Stimulated activated CD4-positive, alpha-beta T cell treated with anti-CD3 and anti-CD28 coated beads, Interleukin-2, amount 100 ng/mL, for 24 hours (primary cell): ENCODE data around the gene RAI1.
"Not testable (repeated sequence)": the region's sequence is repeated elsewhere in the genome, so short reads cannot be mapped to it uniquely, and the experiment has no call there.

Experiments used
- DNase-seq, 2 donors: peaks; one replicate each; pipeline ENCODE4 v3.0.0-alpha.2; 2020

The RAI1 gene

DNA sequence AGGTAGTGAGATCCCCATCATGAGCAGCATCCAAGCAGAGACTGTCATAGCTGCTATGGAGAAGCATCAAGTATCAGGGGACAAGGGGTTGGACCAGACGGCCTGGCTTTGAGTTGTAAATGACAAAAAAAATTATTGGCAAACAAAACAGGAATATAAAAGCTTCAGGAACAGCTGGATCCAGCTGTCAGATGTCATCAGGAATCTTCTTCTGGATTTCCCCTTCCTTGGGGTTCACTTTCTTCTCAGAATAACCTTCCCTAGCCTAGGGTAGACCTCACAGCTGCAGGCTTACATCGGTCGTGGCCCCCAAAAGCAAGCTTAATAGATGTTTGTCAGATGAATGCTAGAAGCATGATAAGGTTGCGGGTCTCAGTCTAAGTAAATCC, 17.2 kb upstream of the RAI1 start:
- DNase-seq, result no peak

DNA sequence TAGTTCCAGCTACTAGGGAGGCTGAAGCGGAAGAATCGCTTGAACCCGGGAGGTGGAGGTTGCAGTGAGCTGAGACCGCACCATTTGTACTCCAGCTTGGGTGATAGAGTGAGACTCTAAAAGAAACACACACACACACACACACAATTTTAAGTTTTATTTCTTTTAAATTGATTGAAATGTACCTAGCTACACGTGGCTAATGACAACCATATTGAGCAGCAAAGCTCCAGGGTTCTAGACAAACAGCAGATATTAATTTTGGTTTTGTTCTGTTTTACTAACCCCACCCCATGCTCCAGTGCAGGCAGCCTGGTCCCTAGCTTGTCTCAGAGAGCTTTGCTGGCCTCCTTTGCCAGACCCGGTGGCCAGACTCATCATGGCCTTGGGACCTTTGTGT, 16.0 kb upstream of the RAI1 start:
- DNase-seq, result no peak

DNA sequence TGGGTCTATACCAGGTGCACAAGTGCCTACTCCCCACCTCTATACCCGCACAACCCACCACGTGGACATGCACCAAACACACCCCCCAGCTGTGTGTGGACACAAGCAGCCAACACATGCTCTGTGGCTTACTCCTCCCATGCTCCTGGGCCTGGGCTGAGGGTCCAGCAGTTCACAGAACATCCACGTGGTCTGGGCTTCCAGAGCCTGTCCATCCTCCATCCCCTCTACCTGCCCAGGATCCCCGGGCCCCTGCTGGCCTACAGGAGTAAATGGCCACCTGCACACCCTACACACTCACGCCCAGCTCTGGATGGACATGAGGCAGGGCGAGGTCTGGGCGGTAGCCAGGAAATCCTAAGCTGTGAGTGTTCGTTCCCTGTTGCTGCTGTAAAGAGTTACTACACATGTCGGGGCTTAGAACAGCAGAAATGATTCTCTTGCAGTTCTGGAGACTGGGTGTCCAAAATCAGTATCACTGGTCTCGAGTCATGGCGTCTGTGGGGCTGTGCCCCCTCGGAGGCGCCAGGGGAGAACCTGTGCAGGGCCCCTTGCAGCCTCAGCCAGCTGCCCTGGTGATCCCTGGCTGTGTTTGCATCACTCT, 15.0 kb upstream of the RAI1 start:
- no peak for DNase-seq

DNA sequence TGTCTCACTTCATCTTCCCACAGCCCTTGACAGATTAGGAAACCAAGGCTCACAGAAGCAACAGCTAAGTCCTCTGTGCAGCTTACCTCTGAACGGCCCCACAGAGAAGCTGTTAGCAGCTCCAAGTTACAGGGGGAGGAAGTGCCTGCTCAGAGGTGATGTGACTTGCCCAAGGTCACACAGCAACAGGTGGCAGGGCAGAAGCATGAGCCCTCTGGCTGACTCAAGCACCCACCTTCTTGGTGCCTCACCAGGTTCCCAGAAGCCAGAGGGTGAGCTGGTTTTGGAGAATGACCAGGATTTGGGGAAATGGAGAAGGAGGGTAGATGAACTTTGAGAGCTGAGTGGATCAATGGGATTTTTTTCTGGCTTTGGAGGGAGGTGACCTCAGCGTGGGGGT, 14.0 kb upstream of the RAI1 start:
- DNase-seq, result no peak

DNA sequence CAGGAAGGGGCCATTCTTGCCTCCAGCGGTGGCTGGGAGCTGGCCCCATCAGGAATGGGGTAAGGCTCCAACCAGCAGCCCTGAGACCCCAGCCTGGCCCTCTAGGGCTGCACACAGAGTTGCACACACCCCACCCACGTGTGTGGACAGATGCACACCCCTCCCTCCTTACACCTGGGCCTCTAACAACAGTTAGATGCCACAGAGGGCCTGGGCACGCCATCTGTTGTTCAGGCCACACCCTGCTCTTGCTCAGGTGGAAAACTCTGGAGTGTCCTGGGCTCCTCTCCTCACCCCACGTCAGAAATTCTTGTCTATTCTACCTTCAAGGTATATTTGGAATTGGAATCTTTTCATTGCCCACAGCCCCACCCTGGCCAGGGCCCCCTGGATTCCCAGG, 13.3 kb upstream of the RAI1 start:
- DNase-seq, result no peak

DNA sequence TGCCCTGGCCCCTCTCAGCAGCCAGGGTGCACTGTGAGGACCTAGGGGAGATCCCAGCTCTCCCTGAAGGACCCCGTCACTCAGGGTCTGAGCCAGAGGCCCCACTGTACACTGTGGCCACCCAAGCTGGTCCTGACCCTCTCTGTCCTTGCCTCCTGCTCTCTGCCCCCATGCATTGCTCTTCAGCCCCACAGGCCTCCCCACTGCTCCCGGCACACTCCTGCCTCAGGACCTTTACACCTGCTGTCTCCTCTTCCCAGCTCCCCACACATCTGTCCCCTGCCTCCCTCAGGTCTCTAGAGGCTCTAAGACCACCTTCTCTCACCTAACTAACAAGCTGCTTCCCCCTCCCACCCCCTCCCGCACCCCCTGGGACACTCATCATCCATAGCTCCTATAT, 12.9 kb upstream of the RAI1 start:
- DNase-seq, result no peak

DNA sequence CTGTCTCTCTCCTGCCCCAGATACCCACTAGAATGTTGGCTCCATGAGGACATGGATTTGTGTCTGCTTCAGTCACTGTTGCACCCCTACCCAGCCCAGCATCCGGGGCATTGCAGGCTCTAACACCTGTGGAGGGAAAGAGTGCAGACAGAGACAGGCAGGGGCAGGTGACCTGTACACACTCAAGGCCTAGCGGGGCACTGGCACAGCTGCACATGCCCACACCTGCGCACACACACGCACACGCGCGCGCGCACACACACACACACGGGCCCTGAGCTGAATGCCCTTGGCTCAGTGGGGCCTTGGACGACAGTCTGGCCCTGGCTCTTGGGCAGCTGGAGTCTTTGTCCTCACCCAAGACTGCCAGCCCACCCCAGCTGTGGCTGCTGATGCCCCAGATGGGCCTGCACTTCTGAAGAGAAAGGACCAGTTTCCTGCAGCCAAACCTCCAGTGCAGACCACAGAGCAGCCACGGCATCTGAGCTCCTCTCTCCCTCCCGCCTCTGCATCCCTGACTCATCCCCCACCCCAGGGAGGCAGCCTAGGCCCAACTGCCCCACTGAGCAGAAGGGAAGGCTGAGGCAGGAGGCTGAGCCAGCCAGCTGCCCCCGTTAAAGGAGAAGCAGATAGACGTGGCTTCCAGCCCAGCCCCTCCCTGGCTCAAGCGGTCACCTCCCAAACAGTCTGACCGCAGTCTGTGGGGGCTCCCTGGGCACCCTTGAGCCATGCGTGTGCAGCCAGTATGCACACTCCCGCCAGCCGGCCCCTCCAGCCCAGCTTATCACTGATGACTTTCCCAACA, 12.3 kb upstream of the RAI1 start:
- DNase-seq, result no peak

DNA sequence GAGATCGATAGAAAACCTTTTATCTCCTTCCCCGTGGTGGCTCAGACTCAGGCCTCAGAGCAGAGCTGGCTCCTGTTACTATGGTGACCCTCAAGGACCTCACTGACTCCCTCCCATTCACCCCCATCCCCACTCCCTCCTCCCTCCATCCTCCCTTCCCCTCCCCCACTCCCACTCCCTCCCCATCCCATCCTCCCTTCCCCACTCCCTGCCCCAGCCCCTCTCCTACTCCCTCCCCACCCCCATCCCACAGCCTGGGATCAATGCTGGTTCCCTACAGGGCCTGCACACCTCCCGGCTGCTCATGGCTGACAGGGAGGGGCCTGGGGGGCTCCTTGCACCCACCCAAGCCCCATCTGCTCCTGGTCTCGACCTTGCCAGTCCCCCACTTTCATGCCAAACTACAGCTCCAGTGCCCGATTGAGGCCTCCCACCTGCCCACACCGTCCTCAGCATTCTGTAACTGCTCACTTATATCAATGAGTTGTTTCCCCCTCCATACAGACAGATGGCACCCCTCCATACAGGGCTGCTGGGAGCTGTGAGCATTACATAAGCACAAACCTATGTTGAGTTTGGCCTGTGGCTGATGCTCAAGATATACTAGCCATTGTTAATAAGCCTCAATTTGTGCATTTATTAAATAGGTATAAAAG, 11.6 kb upstream of the RAI1 start:
- DNase-seq, result no peak

DNA sequence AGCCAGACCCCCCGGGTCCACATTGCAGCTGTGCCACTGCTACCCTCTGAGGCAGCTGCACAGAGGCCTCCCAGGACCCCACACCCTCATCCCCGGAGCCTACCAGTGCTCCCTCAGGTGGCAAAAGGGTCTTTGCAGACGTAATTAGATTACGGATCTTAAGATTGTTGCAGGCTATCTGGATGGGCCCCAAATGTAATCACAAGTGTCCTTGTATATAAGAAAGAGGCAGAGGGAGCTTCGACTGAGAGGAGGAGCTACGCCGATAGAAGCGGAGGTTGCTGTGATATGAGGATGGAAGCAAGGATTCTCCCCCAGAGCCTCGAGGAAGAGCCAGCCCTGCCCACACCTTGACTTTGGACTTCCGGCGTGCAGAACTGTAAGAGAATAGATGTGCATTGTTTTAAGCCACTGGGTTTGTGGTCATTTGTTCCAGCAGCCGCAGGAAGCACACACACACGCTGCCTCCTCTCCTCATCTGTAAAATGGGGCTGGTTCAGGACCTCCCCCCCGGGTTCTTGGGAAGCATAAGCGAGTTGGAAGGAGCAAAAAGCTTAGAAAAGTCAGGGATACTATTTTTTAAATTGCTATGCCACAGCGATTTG, 10.5 kb upstream of the RAI1 start:
- no peak for DNase-seq

DNA sequence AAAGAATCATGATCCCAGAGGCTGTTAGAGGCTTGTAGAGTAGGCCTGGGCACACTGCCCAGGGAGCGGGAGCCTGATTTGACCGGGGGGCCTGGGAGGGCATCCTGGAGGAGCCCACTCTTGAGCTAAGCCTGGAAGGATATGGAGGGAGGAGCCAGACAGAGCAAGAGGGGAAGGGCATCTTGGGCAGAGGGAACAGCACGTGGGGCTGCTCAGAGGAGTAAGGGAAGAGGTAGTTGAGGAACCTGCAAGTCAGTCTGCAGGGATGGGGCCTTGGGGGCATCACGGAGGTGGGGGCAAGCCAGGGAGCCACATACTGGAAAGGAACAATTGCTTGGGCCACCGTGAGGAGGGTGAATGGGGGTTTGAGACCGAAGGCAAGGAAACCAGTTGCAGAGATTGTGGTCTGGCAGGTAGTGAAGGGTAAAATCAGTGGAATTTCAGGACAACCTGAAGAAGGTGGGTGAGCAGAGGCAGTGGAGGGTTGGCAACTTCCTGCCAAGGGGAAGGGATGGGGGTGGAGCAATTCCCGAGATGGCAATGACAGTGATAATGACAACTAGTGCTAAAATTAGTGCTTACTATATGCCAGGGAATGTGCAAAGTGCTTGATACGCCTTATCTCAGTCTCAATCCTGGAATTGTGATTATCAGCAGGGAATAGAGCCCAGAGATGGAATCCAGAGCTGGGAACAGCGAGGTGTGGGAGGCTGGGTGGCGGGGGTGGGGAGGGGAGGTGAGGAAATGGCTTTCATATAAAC, 9.7 kb upstream of the RAI1 start:
- no peak for DNase-seq

DNA sequence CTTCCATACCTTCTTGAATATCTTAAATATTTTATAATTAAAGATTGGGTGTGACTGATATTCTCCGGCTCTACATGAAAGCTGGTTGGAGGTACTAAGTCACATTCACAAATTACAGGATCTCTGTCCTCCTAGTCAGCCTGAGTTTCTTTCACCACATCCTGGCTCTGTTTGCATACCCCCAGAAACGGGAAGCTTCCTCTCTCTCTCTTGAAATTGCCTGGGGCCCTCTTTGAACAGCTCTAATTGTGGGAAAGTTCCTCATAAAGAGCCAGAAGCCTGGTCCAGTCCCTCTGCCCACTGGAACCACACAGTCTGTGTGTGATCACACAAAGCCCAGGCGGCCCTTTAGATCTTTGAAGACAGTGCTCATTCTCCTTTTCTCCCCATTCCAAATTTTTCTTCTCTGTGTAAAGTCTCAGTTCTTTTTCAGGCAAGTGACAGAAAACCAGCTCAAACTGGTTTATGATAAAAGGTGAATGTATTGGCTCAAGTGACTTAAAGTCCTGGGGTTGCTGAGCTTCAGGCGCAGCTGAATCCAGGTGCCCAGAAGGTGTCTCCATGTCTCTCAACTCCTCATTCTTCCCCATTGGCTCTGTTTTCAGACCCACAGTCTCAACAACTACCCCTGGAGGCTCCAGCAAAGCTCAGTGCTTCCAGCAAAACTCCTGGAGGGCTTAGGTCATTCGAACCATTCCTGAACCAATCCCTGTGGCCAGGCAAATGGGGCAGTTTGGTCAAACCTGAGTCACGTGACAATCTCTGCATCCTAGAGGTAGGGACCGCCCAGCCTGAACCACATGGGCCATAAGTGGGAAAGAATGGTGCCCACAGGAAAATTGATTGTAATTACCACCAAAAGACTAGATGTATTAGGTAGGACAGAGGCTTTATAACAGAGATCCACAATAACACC, 8.5 kb upstream of the RAI1 start:
- no peak for DNase-seq

DNA sequence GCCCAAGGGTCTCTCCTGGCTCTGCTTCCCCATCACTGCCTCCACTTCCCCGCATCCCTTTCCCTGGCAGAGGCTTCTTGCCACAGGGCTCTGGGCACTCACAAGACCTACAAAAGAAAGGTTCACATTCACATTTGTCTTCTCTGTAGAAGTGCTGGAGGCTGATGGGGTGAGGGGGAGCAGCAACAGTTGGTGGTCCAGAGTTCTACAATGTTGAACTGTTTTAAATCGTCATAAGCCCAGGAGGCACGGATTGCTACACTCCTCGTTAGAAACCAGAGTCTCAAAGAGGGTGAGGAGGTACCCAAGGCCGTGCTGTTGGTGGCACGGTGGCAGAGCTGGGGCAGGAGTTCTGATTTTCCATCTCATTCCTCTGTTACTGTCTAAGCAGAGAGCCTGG, 5.8 kb upstream of the RAI1 start:
- DNase-seq, result no peak

DNA sequence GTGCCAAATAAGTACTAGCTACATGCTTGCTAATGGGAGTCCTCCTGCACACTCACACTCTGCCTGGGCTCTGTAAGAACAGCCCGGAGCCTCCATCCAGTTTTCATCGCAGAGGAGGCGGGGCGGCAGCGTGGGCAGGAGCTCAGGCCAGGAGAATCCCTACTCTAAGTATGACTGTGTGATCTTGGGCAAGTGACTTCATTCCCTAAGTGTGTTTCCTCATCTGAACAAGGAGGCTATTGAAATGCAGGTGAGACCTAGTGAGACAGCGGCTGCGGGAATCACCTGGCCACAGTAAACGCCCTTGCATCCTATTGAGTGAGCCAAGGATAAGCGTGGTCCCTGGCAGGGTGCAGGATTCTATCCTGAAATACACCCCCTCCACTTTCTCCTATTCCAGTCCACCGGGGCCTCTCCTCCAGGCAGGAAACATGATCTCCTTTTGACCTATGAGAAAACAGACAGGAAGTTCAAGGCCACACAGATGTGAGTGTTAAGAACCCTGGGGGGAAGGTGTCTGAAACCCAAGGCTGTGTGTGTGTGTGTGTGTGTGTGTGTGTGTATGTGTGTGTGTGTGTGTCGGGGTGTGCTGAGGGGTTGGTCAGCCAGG, 5.2 kb upstream of the RAI1 start:
- no peak for DNase-seq

DNA sequence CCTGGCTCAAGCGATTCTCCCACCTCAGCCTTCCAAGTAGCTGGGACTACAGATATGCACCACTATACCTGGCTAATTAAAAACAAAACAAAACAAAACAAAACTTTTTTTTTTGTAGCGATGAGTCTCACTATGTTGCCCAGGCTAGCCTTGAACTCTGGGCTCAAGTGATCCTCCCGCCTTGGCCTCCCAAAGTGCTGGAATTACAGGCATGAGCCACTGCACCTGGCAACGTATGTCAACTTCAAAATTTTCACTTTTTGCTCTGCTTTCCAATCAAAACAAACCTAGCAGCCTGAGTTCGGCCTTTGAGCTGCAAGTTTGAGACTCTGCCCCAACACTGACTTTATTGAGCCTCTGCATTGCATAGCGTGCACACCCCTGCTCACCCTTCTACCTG, 4.5 kb upstream of the RAI1 start:
- DNase-seq, result no peak

DNA sequence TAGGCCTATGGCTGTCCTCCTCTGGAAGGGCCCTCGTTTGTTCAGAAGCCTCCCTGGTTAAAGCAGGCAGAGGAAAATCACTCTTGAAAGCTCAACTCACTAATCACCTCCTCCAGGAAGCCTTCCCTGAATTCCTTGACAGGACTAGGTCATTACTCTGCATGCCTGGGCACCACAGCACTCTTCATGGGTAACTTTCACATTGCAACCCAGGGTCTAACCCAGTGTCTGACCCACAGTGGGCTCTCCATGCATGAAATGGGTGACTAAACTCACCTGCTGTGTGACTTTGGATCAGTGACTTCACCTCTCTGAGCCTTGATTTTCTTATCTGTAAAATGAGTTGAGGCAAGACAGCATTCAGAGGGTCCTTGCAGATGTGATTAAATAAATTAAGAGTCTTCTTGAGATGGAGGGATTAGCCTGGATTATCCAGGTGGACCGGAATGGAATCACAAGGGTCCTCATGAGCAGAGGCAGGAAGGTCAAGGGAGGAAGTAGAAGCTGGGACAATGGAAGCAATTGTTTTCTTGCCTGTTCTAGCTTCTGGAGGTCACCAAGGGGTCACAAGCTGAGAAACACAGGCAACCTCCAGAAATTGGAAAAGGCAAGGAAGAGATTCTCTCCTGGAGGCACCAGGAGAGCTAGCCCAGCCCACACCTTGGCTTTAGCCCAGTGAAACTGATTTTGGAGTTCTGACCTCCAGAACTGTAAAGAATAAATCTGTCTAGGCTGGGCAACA, 3.8 kb upstream of the RAI1 start:
- DNase-seq, result no peak

DNA sequence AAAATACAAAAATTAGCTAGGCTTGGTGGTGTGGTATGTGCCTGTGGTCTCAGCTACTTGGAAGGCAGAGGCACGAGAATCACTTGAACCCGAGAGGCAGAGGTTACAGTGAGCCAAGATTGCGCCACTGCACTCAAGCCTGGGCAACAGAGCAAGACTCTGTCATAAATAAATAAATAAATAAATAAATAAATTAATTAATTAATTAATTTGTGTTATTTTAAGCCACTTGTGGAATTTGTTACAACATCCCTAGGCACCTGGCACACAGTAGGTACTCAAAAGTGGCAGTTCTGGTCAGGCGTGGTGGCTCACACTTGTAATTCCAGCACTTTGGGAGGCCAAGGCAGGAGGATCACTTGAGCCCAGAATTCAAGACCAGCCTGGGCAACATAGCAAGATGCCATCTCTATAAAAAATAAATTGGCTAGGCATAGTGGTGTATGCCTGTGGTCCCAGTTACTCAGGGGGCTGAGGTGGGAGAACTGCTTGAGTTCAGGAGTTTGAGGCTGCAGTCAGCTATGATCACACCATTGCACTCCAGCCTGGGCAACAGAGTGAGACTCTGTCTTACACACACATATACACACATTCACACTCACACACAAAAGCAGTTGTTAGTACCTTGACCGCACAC, 3.1 kb upstream of the RAI1 start:
- not testable (repeated sequence) for DNase-seq

DNA sequence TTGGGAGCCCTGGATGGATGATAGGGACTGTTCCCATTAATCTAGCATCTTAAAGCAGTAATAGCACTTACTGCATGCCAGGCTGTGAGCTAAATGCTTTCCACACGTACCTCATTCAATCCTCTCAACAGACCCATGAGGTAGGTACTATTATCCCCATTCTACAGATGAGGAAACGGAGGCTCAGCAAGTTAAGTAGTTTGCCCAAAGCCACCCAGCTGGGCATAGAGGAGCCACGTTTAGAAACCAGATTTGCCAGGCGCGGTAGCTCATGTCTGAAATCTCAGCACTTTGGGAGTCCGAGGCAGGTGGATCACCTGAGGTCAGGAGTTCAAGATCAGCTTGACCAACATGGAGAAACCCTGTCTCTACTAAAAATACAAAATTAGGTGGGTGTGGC, 2.0 kb upstream of the RAI1 start:
- DNase-seq, result no peak

DNA sequence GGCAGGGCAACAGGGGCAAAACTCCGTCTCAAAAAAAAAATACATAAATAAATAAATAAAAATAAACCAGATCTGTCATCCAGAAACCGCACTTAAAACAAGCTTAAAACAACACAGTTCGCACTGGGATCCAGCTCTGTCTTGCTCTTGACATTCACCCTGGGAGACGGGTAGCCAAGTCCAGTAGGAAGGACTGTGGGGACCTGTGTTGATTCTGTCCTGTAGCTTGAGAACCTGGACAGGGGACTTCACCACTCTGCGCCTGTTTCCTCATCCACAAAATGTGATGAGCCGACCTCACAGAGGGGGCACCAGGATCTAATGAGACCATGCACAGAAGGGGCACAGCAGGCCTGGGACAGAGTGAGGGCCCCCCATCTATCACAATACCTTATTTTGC, 1.5 kb upstream of the RAI1 start:
- no peak for DNase-seq

DNA sequence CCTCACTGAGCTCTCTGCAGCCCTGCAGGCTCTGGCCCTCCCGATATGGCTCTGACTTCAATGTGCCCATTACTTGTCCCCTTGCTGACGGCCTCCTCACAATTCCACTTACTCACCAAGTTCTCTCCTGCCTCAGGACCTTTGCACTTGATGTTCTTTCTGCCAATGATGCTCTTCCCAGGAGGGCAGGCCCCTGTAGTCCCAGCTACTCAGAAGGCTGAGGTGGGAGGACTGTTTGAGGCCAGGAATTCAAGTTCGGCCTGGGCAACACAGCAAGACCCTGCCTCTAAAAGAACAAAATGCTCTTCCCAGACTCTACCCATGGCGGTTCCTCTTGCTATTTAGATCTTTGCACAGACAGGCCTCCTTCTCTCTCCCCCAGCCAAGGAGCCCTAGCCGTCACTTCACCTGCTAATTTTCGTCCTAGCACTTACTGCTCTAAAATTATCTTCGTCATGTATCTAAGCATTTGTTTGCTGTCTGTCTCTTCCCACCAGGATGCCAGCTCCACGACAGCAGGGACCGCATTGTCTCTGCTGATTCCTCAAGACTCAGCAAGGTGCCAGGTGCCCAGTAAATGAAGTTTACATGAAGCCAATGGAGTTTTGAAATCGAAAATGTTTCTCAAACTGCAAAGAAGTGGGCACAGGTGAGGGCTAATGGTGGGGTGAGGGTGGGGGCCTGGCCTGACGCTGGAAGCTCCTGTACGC, 626 bp upstream of the RAI1 start:
- DNase-seq, result no peak
